ENCODE data around the gene DKK3. TPM values are rescaled to one million over a fixed set of nuclear protein-coding genes. Genes with fewer than 3 reads are reported as not detected.

The DKK3 gene
- total RNA-seq, 1 experiment from 2014 or later, result 0.33 TPM

DNA sequence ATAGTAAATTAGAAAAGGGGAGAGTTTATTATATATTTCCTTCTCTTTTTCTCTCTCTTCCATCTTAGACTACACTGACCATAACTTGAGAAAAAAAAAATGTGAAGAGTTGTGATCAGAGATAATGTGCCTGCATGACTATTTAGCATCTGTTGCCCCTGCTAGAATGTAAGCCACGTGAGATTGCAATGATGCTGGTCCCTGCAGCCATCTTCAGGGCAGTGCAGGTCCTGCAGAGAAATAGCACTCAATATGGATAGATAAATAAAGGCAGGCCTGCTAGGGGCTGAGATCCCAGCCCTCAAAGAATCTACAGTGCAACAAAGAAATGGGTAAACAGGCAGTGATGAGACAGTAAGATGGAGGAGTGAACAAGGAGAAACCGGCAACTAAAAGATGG is 7.8 kb upstream of the DKK3 start:
- ChIA-PET CTCF (interaction anchor here (1.0 kb wide), 1 partner anchor 216 kb away, joined by 3 read pairs; no protein-coding TSS in a partner anchor), POLR2A (interaction anchor here (1.1 to 1.3 kb wide), 2 partner anchors 9 to 23 kb away, joined by 4 to 5 read pairs; no protein-coding TSS in a partner anchor)
- Mint-ChIP-seq H3K27ac (ENCODE audit: low read depth, unreplicated experiment) (no peak overlapping the region), H3K27me3 (ENCODE audit: insufficient read depth, unreplicated experiment) (no peaks in the 10 kb centered on the region), H3K4me3 (ENCODE audit: unreplicated experiment) (no peak overlapping the region), H3K36me3 (ENCODE audit: insufficient read depth, unreplicated experiment) (peaks cover 5% of the 10 kb centered on the region), H3K9me3 (ENCODE audit: unreplicated experiment) (no peaks in the 10 kb centered on the region), H3K4me1 (ENCODE audit: insufficient read depth, unreplicated experiment) (peaks cover 20% of the 10 kb centered on the region)
- no TSS peak for BruUV-seq (replicated peaks)
- intact Hi-C loops (cut with micrococcal nuclease), result no loop called here
- no peak for TF ChIP-seq CTCF (IDR thresholded peaks at IDR 0.05; ENCODE audit: unreplicated experiment)
- no peak for DNase-seq (ENCODE audit: unreplicated experiment)

DNA sequence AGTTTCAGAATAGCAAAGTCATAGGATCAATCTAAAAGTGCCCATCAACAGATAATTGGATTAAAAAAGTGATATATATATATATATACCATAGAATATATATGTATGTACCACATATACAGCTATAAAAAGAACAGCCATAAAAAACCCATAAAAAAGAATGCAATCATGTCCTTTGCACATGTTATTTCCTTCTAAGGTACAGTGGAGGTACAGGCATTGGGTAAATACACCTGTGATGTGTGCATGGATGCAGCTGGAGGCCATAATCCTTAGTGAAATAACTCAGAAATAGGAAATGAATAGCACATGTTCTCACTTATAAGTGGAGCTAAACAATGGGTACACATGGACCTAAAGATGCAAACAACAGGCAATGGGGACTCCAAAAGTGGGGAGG is 7.1 kb upstream of the DKK3 start:
- ChIA-PET POLR2A (interaction anchor here (1.0 kb wide), 1 partner anchor 16 kb away, joined by 3 read pairs; no protein-coding TSS in a partner anchor), CTCF (interaction anchor here (0.9 to 1.4 kb wide), 2 partner anchors 29 to 31 kb away, joined by 3 to 4 read pairs; no protein-coding TSS in a partner anchor)

DNA sequence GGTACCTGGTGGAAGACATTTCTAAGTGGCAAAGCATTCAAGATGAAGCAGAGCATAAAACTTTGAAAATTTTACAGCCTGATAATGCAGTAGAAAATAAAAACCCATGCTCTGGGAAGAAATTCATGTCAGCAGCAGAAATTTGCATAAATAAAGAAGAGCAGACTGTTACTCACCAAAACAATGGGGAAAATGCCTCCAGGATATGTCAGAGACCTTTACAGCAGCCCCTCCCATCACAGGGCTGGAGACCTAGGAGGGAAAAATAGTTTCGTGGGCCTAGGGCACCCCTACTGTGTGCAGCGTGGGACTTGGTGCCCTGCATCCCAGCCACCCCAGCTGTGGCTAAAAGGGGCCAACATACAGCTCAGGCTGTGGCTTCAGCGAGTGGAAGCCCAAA is 5.4 kb upstream of the DKK3 start:
- BruUV-seq (replicated peaks), result no TSS peak
- CTCF ChIA-PET, result no interaction called here
- POLR2A ChIA-PET, result no interaction called here
- DNase-seq (ENCODE audit: unreplicated experiment), result no peak
- H3K4me1 Mint-ChIP-seq (ENCODE audit: insufficient read depth, unreplicated experiment), result peaks cover 20% of the 10 kb centered on the region
- intact Hi-C loops (cut with micrococcal nuclease), result no loop called here
- TF ChIP-seq CTCF (IDR thresholded peaks at IDR 0.05; ENCODE audit: unreplicated experiment), result no peak
- no peak overlapping the region for H3K27ac Mint-ChIP-seq (ENCODE audit: low read depth, unreplicated experiment)
- peaks cover 8% of the 10 kb centered on the region for H3K27me3 Mint-ChIP-seq (ENCODE audit: insufficient read depth, unreplicated experiment)
- H3K9me3 Mint-ChIP-seq (ENCODE audit: unreplicated experiment), result no peaks in the 10 kb centered on the region
- H3K4me3 Mint-ChIP-seq (ENCODE audit: unreplicated experiment), result no peak overlapping the region
- H3K36me3 Mint-ChIP-seq (ENCODE audit: insufficient read depth, unreplicated experiment), result peaks cover 5% of the 10 kb centered on the region

More for the DNA sequence above, 7.1 kb upstream of the DKK3 start:
- Mint-ChIP-seq H3K4me3 (ENCODE audit: unreplicated experiment) (no peak overlapping the region), H3K27me3 (ENCODE audit: insufficient read depth, unreplicated experiment) (no peaks in the 10 kb centered on the region), H3K9me3 (ENCODE audit: unreplicated experiment) (no peaks in the 10 kb centered on the region), H3K36me3 (ENCODE audit: insufficient read depth, unreplicated experiment) (peaks cover 5% of the 10 kb centered on the region), H3K27ac (ENCODE audit: low read depth, unreplicated experiment) (no peak overlapping the region), H3K4me1 (ENCODE audit: insufficient read depth, unreplicated experiment) (peaks cover 20% of the 10 kb centered on the region)
- TF ChIP-seq CTCF (IDR thresholded peaks at IDR 0.05; ENCODE audit: unreplicated experiment), result no peak
- intact Hi-C loops (cut with micrococcal nuclease), result no loop called here
- no TSS peak for BruUV-seq (replicated peaks)
- DNase-seq (ENCODE audit: unreplicated experiment), result no peak

DNA sequence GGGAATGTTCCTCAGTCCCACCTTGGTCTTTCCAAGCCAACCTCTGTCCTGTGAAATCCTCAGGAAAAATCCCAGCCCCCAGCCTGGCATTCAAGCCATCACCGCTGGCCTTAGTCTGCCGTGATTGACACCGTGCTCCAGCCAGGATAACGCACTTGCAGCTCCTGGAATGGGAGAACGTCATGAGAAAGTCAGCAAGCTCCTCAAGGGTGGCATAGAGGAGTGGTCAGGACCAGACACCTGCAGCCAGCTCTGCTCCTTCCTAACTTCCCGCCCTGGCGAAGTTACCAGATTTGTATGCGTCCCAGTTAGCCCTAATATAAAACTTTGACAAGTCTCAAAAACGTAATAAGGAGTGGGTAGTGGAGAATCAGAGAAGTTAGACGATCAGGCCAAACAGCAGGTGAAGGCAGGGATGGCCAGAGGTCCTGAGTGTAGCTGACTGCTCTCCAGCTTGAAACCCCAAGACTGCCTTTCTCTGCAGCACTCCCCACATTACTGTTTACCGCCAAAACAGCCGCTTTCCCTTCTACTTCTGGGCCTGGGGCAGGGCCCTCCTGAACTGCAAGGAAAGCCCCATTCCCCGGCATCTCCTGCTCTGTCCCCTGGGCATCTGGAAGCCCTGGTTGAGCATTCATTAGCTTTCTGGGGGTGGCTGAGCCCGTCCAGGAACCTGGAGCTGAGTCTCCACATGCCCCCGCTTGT is 1.3 kb upstream of the DKK3 start:
- no TSS peak for BruUV-seq (replicated peaks)
- Mint-ChIP-seq H3K4me3 (ENCODE audit: unreplicated experiment) (peak overlapping the region; percentile 55), H3K27me3 (ENCODE audit: insufficient read depth, unreplicated experiment) (peaks cover 13% of the 10 kb centered on the region), H3K4me1 (ENCODE audit: insufficient read depth, unreplicated experiment) (peaks cover 14% of the 10 kb centered on the region), H3K36me3 (ENCODE audit: insufficient read depth, unreplicated experiment) (peaks cover 5% of the 10 kb centered on the region), H3K9me3 (ENCODE audit: unreplicated experiment) (no peaks in the 10 kb centered on the region), H3K27ac (ENCODE audit: low read depth, unreplicated experiment) (no peak overlapping the region)
- no peak for TF ChIP-seq CTCF (IDR thresholded peaks at IDR 0.05; ENCODE audit: unreplicated experiment)
- intact Hi-C loops (cut with micrococcal nuclease), result no loop called here
- POLR2A ChIA-PET, result interaction anchor here (0.6 kb wide), 1 partner anchor 254 kb away, joined by 3 read pairs; no protein-coding TSS in a partner anchor
- CTCF ChIA-PET, result no interaction called here
- no peak for DNase-seq (ENCODE audit: unreplicated experiment)
